ENCODE data around the gene SLC1A3.

SLC1A3 gene

DNA sequence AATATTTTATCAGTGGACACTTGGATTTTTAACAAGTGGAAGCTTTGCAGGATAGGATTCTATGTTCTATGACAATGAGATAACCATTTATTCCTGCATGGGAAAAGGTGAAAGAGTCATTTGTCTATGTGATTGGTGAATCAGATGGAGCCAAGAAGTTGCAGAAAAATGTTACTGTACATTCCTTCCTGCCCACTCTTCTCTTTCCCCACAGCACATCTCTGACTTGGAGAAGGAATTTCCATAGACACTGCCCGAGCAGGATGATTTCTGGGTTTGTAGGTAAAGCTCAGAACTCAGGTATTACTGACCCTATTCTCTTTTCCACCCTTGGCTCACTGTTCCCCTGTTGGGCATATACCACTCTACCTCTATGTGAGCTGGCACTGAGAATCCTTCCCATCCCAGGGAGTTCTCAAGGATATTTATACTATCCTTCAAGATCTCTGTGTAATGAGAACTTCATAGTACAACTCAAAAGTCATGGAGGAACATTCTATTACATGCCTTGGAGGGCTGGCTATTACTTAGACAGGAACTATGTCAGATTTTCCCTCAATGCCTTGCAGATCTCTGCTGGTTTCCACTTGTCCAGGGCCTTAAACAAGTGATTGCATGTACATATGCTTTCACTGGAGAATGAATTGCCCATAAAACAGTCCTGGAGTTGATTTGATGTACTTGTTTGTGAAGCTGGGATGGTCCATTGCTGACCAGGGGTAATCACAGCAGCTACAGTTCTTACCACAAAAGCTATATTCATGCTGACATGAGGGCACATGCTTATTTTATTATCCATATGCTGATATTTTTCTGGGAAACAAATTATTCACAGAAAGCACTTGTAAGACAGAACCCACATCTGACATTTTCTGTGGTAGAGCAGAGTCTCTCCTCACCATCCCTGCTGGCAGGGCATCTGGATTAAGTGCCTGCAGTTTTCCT, 24.1 kb downstream of the SLC1A3 start:
- DNase-seq (ENCODE audit: insufficient read length, low spot score) (no peak), FAIRE-seq (no peak)
- TF ChIP-seq, protein P1, sequence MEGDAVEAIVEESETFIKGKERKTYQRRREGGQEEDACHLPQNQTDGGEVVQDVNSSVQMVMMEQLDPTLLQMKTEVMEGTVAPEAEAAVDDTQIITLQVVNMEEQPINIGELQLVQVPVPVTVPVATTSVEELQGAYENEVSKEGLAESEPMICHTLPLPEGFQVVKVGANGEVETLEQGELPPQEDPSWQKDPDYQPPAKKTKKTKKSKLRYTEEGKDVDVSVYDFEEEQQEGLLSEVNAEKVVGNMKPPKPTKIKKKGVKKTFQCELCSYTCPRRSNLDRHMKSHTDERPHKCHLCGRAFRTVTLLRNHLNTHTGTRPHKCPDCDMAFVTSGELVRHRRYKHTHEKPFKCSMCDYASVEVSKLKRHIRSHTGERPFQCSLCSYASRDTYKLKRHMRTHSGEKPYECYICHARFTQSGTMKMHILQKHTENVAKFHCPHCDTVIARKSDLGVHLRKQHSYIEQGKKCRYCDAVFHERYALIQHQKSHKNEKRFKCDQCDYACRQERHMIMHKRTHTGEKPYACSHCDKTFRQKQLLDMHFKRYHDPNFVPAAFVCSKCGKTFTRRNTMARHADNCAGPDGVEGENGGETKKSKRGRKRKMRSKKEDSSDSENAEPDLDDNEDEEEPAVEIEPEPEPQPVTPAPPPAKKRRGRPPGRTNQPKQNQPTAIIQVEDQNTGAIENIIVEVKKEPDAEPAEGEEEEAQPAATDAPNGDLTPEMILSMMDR (IDR thresholded peaks at IDR 0.05; ENCODE audit: insufficient read depth, missing control alignments), result no peak

DNA sequence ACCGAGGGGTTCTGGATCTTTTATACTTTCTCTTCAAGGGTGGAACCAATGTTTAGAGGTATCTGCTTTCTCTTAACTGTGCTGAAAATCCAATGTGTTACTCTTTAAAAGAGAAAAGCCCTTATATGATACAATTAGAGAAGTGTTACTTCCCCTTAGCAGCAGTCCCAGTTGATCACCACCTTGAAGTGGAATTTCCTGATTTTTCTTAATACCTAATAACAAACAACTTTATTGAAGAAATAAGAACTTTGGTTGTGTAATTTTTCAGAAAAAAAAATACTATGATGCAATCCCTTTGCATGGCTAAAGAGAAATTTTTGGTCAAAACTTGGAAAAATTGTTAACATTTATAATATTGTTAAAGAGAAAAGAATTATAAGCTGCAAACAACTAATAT, 24.7 kb downstream of the SLC1A3 start:
- DNase-seq (ENCODE audit: insufficient read length, low spot score) (no peak), FAIRE-seq (no peak)
- TF ChIP-seq, protein P1 (IDR thresholded peaks at IDR 0.05; ENCODE audit: insufficient read depth, missing control alignments), result no peak

DNA sequence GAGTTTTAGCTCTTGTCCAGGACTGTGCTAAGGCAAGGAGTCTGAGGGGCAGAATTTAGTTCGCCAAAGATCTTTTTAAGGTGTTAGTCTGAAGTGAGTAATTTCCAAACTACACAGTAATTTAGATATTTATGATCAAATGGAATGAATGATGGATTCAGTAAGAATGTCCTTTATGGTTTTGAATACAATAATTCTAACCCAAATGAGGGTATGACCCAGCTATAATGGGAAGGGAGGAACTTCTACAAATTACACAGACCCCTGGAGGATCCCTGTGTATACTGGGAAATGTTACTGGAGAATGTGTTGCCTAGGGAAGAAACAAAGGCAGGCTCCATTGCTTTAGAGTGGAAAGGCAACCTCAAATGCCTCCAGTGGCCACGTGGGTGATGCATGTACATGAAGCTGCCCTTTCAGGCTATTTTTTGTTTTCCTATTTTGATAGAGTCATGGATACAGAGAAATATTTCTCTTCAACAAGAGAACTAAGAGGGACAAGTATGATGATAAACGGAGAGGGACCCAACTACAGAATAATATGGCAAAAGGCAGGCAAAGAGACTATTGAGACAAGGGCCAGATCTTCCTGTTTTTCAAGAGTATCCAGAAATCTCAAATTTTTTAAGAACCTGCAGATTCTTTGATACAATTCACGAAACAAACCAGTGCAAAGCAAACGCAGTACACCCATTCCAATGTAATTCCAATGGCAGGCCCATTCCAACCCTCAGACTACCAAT, 25.4 kb downstream of the SLC1A3 start:
- DNase-seq (ENCODE audit: insufficient read length, low spot score) (no peak), FAIRE-seq (no peak)
- TF ChIP-seq, protein P1 (IDR thresholded peaks at IDR 0.05; ENCODE audit: insufficient read depth, missing control alignments), result no peak

DNA sequence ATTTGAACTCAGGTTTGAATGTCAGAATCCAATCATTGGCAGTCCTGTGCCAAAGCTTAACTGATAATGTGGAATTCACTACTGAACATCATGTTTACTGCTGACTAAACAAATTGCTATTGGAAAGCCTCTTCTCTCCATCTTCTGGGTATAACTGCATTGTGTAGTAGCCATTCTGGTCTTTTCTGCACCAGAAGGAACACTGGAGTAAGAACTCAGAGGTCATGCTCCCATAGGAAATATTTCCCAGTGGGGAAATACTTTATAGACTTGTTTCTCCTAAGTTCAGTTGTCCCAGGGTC, 25.9 kb downstream of the SLC1A3 start:
- no peak for DNase-seq (ENCODE audit: insufficient read length, low spot score)
- TF ChIP-seq, protein P1 (IDR thresholded peaks at IDR 0.05; ENCODE audit: insufficient read depth, missing control alignments), result no peak
- FAIRE-seq, result no peak

DNA sequence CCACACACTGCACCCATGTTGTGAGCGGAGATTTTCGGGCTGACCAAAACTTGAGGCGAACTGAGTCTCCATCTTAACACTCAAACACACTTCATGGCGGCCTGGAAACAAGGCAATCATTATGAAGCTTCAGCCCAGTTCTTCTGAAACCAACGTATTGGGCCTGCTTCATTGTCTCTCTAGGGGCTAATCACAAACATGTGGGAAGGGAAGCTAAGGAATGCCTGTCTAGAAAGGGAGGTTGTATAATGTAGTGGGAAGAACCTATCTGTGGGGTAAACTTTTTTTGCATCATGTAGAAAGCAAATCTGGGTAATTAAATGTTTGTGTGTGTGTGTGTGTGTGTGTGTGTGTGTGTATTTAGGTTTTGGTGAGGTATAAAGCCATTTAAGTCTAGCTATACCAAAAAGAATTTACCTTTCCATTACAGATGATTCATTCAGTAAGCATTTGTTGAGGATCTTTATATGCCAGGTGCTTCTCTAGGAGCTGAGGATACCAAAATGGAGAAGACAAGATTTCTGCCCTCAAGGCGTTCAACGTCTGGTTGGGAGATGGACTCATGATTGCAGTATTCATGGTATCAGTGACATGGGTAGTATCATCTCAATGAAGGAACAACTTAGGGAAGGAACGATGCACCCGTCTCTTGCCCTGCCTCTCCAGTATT, 29.4 kb downstream of the SLC1A3 start:
- TF ChIP-seq, protein P1 (IDR thresholded peaks at IDR 0.05; ENCODE audit: insufficient read depth, missing control alignments), result no peak
- no peak for FAIRE-seq
- no peak for DNase-seq (ENCODE audit: insufficient read length, low spot score)

DNA sequence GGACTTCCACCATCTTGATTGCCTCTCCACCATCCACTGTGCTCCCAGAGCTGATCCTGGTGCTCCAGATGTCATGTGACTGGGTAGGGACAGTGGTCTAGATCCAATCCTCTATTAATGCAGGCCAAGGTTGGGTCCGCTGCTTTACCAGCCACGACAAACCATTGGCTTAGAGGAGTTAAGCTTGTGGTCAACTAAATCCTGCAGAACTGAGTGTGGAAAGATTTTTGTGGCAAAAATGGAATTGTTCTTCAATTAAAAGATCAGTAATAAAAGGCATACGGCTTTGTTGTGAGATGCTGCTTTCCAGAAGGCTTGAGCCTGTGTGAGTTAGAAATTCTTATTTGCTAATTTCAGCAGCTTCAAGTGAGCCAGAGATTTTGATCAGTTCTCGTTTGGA, 30.7 kb downstream of the SLC1A3 start:
- FAIRE-seq (no peak), DNase-seq (ENCODE audit: insufficient read length, low spot score) (no peak)
- TF ChIP-seq, protein P1 (IDR thresholded peaks at IDR 0.05; ENCODE audit: insufficient read depth, missing control alignments), result no peak
